Occipital lobe (tissue), 2 donors: ENCODE results near the gene IDH2. TPM values are rescaled to one million over a fixed set of nuclear protein-coding genes. Genes with fewer than 3 reads are reported as not detected.

ENCODE experiments used
- DNase-seq: peaks from one replicate; lab custom pipeline; 2025; lab: John Stamatoyannopoulos, UW
- total RNA-seq: library from RNA; depleted of rRNA; stranded (reverse); fragments of >200 nt; gene quantifications from one replicate; pipeline ENCODE4 v1.2.3, GENCODE V29; 2014

The IDH2 gene
- total RNA-seq, 1 donor from 2014 or later = 65.7 TPM

DNA sequence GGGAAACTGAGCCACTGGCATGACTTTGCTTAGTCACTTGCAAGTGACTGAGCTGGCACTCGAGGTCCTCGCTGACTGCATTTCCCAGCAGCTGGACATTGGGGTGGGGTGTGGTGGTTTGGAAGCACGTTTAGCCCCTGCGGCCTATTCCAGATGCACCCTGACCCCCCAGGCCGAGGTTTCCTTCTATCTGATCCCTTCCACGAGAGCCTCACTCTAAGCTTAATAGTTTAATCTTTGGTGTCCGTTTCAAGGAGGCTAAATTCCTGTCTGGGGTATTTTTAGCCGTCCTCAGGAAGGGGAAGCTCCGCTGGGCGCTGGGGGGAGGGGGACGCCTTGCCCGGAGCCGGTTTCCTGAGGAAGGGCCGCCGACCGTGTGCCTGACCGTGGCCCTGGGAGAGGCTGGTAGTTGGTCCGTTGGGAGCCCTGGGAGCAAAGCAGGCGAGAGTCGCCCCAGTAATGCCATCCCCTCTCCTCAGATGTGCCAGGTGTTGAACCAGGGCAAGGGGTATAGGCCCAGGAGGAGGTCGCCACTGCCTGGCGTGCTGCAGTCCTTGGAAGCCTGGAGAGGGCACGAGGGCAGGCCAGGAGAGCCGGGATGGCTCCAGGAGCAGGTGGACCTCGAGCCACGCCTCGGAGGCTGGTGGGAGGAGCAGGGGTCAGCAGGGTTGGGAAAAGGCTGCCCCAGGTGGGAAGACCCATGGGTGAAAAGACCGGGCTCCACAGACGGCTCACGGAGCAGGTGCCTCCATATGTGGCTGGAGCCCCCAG, 37.2 kb downstream of the IDH2 start:
- no peak for DNase-seq

- DNase-seq = no peak
Observed at GRCh38 chr15:90063770-90064247, 38.5 kb downstream of the IDH2 start.

GRCh38 chr15:90062973-90063769, 39.1 kb downstream of the IDH2 start:
- no peak for DNase-seq

- no peak for DNase-seq
Observed at GRCh38 chr15:90062462-90062932, 39.8 kb downstream of the IDH2 start.

- no peak for DNase-seq
Observed at GRCh38 chr15:90062023-90062442, 40.2 kb downstream of the IDH2 start.

- no peak for DNase-seq
Observed at GRCh38 chr15:90060797-90061196, 41.5 kb downstream of the IDH2 start.

DNA sequence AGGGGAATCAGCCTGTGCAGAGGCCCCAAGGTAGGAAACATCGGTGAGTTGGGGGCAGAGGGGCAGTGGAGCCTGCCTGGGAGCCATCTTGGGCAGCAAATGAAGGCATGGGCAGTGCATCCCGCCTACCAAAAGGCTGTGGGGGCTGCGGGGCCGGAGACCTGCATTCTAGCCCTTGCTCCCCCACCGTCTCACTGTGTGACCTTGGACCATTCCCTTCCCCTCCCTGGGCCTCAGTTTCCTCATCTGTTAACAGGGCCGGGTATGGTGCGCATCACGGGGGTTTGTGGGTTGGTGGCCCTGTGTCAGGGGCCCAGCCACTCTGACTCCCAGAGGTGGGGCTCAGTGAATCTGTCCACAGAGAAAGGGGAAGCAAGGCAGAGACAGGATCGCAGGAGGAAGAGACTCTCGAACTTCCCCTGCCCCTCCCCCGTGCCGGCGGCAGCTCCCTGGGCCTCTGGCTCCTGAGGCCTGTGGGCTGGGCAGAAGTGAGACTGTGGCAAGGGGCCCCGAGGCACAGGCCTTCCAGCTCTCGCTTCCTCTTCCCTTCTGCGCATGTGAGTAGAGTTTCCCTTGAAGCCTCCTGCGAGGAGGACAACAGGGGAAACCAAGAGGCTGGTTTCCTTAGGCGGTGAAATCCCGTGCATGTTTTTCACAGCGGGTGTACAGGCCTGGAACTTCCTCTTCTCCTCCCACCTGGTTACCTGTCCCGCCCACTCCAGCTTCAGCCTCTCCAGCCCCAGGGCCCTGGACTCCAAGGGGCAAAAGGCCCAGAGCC, 42.9 kb downstream of the IDH2 start:
- peak; percentile 41 for DNase-seq

- DNase-seq = no peak
Observed at GRCh38 chr15:90058775-90059174, 43.5 kb downstream of the IDH2 start.

DNA sequence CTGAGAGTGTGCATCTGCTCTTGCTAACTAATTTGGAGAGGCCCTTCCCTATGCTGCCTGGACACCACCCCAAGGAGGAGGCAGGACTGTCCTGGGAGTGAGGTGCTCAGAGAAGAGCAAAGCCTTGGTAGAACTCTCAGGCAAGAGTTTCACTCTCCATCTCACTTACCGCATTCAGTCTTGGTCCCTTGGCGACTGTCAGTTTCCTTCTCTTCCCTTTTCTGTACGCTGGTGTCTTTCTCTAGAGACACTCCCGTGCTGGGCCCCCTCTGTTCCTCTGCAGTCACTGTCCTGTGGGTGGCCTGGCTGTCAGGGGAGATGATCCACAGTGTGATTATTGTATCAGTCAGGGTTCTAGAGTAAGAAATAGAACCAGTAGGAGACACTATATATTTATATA, 44.0 kb downstream of the IDH2 start:
- no peak for DNase-seq

GRCh38 chr15:90056529-90056928, 45.7 kb downstream of the IDH2 start:
- no peak for DNase-seq

GRCh38 chr15:90055182-90055581, 47.1 kb downstream of the IDH2 start:
- no peak for DNase-seq

DNA sequence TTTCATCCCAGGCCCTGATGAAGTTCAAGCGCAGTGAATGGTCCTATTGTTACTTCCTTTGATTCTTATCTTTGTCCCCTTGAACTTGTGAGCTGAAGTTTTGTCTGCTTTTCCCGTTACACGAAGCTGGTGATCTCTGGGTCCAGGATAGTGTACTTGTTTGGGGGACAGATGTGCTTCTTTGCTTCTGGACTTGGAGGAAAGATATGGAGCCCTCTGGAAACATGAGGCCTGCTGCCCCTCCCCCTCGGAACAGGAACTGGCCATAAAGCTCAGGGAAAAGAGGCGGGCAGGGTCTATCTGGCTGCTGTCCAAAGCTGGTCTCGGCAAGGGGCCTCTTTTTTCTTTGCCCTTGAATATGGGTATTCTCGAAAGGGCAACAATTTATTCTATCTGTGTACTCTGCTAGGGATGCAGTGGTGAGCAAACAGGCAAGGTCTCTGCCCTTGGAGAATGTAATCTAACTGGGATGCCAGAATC, 47.6 kb downstream of the IDH2 start:
- DNase-seq = no peak

DNA sequence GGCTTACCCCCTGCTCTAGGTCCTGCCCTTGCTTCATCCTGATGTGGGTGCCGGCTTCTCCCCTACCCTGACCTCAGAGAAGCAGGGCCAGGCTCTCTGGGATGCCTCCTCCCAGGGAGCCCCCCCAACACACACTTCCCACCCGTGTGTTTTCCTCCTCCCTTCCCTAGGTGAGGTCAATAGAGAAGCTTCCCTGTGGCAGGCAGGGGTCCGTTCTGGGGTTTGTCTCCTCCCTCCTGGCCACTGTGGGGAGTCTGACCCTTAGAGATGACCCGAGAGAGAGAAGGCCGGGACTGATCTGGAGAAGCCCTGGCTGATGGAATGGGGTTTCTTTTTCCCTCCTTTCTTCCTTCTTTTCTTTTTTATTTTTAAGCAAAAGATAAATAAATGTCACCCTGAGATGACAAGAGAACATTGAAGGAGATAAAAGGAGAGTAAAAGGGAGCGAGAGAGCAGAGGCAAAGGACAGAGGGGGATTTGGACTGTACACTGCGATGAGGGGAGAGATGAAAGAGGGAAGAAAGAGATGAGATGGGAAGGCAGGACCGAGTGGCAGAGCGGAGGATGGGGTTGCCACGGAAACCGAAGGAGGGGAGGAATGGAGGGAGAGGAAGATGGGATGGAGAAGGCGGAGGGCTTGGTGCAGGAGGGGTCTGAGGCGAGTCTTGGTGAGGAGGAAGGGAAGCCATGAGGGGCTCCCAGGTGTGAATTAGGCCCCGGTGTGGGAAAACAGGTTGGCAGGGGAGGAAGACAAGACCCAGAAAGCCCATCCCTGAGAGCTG, 48.4 kb downstream of the IDH2 start:
- no peak for DNase-seq

DNA sequence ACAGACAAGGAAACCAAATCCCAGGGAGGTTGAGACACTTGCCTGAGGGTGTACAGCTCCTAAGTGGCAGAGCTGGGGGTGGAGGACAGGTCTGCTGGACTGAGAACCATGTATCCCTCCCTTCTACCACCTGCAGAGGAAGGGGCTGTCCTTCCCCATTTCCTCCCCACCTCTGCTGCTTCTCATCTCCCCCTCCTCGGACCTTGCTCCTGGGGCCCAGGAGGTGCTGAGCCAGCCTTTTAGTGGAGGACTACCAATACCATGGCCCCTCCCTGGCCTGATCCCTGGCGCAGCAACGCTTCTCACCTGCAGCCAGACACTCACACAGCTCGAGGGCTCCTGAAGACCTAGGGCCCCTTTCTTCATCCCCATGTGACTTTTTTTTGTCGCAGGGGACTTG, 50.4 kb downstream of the IDH2 start:
- DNase-seq = no peak

- DNase-seq = no peak
Observed at GRCh38 chr15:90049666-90050604, 52.3 kb downstream of the IDH2 start.

DNA sequence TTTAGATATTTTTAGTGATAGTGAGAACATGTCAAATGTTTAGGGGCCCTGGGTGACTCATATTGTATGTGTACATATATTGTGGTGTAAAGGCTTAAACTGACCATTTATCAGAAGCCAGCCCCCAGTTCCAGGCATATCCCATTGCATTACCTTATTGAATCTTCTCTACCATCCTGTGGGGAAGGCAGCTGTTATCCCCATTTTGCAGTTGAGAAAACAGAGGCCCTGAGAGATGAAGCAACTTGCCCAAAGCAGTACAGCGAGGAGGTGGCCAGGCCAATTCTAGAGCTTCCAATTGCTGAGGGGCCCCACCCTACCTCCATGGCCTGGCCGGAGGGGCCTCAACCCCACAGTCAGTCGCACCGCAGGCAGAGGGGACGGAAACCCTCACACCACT, 53.2 kb downstream of the IDH2 start:
- DNase-seq = no peak

- DNase-seq = no peak
Observed at GRCh38 chr15:90047956-90048575, 54.2 kb downstream of the IDH2 start.

DNA sequence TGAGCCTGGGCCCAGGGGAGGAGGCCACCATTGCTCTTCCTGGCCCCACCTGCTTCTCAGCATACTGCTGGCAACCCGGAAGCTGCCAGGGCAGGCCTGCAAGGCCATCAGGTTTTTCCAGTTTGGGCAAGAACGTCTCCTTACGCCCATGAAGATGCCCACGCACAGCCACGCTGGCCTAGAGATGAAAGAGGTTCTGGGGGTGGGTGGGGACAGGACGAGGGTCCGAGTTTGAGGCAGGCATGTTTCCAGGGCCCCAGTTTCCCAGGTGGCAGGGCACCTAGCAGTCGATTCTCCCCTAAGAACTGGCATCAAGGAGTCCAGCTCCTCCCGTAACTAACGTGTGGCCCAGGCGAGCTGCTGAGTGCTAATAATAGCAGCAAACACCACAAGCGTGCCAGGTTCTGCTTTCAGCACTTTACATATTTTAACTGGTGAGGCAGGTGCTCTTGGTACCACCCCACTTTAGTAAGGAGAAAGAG, 55.3 kb downstream of the IDH2 start:
- DNase-seq = no peak

GRCh38 chr15:90046289-90046688, 56.0 kb downstream of the IDH2 start:
- no peak for DNase-seq
